ENCODE measurements around the gene EPS15.

DNA sequence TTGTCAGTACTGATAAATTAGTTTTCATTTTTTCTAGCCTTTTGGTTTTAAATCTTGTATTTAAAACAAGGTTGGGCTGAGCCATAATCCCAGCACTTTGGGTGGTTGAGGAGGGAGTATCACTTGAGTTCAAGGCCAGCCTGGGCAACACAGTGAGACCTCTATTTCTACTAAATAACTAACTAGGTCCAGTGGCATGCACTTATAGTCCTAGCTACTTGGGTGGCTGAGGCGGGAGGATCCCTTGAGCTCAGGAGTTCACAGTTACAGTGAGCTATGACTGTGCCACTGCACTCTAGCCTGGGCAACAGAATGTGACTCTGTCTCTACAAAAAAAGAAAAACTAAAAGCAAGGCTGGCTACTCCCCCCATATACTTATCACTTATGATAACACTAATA, 167.2 kb downstream of the EPS15 start:
- TF ChIP-seq, protein P1, sequence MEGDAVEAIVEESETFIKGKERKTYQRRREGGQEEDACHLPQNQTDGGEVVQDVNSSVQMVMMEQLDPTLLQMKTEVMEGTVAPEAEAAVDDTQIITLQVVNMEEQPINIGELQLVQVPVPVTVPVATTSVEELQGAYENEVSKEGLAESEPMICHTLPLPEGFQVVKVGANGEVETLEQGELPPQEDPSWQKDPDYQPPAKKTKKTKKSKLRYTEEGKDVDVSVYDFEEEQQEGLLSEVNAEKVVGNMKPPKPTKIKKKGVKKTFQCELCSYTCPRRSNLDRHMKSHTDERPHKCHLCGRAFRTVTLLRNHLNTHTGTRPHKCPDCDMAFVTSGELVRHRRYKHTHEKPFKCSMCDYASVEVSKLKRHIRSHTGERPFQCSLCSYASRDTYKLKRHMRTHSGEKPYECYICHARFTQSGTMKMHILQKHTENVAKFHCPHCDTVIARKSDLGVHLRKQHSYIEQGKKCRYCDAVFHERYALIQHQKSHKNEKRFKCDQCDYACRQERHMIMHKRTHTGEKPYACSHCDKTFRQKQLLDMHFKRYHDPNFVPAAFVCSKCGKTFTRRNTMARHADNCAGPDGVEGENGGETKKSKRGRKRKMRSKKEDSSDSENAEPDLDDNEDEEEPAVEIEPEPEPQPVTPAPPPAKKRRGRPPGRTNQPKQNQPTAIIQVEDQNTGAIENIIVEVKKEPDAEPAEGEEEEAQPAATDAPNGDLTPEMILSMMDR (IDR thresholded peaks at IDR 0.05): no peak
- TF ChIP-seq POLR2A (IDR thresholded peaks at IDR 0.05): no peak

All from lower leg skin (tissue), 3 donors.